Activated CD4-positive, alpha-beta T cell treated with anti-CD3 and anti-CD28 coated beads, Interleukin-2, amount 50 U/mL, for 1 hour (primary cell): ENCODE data around the gene NDUFAF7.
A peak's percentile ranks its signal among the peaks of the same experiment; 100 is the strongest.
"Not testable (repeated sequence)": the region's sequence is repeated elsewhere in the genome, so short reads cannot be mapped to it uniquely, and the experiment has no call there.

Experiments
- DNase-seq: peaks from one replicate; pipeline ENCODE4 v3.0.0-alpha.2; 2020

The NDUFAF7 gene, protein sequence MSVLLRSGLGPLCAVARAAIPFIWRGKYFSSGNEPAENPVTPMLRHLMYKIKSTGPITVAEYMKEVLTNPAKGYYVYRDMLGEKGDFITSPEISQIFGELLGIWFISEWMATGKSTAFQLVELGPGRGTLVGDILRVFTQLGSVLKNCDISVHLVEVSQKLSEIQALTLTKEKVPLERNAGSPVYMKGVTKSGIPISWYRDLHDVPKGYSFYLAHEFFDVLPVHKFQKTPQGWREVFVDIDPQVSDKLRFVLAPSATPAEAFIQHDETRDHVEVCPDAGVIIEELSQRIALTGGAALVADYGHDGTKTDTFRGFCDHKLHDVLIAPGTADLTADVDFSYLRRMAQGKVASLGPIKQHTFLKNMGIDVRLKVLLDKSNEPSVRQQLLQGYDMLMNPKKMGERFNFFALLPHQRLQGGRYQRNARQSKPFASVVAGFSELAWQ

DNA sequence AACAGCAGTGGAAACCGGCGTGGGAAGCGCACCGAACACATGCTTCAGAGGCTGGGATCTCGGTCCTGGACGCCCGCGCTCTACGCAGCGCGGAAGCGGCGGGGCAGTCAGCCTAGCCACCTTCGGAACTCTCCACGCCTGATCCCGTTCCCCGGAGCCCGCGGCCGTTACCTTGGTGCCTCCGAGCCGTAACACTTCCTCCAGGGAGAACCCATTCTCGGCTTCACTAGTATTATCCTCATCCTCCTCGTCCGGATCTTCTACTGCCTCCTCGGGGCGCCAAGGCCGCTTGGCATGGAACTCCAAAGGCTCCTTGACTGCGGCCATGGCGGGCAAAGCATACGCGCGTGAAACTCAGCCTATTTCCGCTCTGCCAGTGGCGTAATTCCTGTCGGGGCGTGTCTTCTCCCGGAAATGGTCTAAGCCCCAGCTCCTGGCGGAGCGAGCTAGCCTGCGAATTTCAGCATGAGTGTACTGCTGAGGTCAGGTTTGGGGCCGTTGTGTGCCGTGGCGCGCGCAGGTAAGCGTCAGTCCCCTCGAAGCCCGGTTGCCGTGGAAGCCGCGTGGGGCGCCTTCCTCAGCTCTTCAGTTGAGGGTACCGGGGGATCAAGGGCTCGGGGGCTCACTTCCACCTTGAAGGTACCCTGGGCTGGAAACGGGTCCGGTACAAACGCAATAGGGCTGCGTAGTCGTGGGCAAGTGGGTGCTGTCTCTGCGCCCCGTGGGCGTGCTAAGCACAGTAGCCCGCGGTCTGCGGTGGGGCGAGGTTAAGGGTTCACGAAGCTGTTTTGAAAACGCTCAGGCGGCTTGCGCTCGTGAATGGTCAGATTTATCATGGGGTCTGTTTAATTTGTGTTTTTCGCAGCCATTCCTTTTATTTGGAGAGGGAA, at the start of gene NDUFAF7, which contains the start of gene CEBPZ:
TSS of gene NDUFAF7 (plus strand) at position 418 of the 890 bp plus-strand sequence. CDS start at position 466, 48 bp downstream.
TSS of gene CEBPZ (minus strand) at position 356 of the 890 bp plus-strand sequence. CDS start at position 327, 29 bp downstream.
- peak; percentile 83 for DNase-seq

- DNase-seq: no peak
Observed at GRCh38 chr2:37181726-37182684, 49.5 kb upstream of the NDUFAF7 start.

DNA sequence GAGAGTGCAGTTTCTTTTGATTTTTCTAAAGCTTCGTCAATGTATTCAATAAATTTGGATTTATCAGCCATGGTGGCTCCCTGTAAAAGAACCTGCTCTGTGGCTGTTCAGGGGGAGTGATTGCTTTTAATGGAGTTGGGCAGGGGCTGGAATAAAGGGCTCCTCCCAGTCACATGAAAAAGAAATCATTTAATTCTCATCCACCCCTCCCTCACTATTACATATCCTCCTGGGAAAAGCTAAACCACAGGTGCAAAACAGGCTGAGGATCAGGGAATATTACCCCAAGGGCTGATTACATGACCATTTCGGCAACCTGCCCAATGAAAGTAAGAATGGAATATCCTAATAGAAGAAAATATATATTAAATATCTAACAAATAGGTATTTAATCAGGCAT, 42.9 kb upstream of the NDUFAF7 start, which contains the start of gene SULT6B1:
TSS of gene SULT6B1 (minus strand) at position 101 of the 400 bp plus-strand sequence. CDS start at position 71, 30 bp downstream.
- no peak for DNase-seq

- no peak for DNase-seq
Observed at GRCh38 chr2:37189452-37190153, 41.9 kb upstream of the NDUFAF7 start.

DNA sequence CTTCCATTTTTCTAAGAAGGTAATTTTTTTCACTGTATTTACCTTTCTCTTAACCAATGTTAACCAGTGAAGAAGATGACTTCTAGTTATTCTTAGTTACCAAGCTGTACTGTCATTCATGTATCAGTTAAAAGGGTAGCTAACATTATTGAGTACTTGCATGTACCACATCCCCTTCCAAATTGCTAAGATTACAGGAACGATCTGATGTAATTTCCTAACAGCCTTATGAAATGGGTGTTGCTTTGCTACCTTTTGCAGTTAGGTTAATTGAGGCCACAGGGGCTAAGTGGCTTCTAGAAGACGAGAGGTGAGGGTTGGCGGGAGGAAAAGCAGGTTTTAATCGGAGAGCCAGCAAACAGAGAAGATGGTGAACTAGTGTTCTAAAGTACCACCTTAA, 41.2 kb upstream of the NDUFAF7 start:
- no peak for DNase-seq

- DNase-seq: no peak
Observed at GRCh38 chr2:37191253-37191652, 40.2 kb upstream of the NDUFAF7 start.

GRCh38 chr2:37191747-37192146, 39.7 kb upstream of the NDUFAF7 start:
- no peak for DNase-seq

DNA sequence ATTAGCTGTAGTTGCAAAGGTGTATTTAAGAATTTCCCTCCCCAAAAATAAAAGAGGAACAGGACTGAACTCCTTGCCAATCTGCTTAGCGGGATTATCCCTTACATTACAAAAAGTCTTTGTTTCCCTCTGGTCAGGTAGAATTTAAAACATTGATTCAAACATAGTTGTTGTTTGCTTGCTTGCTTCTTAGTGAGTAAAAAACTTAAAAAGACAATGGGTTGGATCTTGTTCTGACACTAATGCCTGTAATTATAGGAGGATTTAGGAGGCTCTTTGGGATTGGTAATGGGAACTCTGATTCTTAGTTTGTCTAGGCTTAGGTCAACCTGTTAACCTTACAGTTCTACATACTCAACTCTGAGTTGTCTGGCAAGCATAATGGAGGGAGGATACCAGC, 38.9 kb upstream of the NDUFAF7 start:
- no peak for DNase-seq

- not testable (repeated sequence) for DNase-seq
Observed at GRCh38 chr2:37195862-37196319, 35.6 kb upstream of the NDUFAF7 start.

DNA sequence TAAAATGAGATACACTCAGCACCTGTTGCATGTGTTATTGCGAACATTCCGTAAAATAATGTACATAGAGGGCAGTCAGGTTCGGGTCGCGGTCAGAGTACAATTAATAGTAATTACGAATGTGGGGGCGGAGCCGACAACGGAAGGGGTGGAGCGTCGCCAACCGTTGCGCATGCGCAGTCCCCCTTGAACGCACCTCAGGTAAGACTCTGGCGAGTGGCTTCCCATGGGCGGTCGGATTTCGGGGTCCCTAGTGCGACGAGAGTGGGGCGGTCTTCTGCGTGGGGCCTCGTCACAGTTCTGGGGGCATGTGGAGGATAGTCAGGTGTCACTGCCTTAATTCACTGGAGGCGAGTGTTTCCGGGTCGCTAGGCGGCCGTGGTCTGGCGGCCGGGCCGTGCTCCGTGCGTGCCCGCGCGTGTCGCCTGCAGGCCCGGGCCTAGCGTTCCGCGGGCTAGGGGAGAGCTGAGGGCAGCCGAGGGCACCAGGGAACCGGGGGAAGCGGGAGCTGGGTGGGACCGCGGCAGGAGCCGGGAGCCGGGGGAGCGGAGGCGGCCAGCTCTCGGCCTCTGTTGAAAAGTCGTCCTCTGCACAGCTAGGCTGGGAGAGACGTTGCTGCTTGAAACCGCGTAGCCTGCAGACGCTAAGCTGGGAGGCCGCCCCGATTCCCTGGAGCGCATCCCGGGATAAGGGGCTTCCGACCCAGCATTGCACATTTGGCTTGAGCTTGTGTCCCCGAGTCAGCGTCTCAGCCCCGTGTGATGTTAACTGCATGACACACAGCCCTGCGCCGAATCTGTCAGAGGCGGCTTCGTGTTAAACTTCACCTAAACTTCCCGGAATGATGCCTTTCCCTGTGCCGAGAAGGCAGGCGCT, 34.9 kb upstream of the NDUFAF7 start, which contains the start of gene CEBPZOS:
TSS of gene CEBPZOS (plus strand) at position 177 of the 876 bp plus-strand sequence. CDS start 3,209 bp downstream, outside the sequence.
- DNase-seq: peak; percentile 89

GRCh38 chr2:37198681-37199065, 32.8 kb upstream of the NDUFAF7 start:
- no peak for DNase-seq

- no peak for DNase-seq
Observed at GRCh38 chr2:37201208-37201607, 30.2 kb upstream of the NDUFAF7 start.

DNA sequence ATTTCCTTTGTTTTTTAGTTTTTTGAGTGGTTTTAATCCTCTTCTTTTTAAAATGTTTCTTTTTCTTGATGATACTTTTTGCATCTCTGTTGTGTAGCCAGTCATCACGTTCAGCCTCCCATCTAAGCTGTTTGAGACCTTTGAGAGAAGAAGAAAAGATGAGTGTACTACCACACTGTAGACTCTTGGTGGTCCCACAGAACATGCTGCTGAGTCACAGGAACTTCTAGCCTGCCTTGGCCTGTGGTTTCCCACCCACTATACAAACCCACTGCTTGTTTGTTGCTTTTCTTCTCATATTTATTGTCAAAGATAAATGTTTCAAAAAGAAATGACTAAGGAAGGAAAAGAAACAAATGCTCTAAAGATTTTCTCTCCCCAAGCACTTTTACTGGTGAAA, 29.7 kb upstream of the NDUFAF7 start:
- no peak for DNase-seq

- DNase-seq: no peak
Observed at GRCh38 chr2:37203708-37204107, 27.8 kb upstream of the NDUFAF7 start.

GRCh38 chr2:37205071-37205661, 26.3 kb upstream of the NDUFAF7 start:
- DNase-seq: not testable (repeated sequence)

DNA sequence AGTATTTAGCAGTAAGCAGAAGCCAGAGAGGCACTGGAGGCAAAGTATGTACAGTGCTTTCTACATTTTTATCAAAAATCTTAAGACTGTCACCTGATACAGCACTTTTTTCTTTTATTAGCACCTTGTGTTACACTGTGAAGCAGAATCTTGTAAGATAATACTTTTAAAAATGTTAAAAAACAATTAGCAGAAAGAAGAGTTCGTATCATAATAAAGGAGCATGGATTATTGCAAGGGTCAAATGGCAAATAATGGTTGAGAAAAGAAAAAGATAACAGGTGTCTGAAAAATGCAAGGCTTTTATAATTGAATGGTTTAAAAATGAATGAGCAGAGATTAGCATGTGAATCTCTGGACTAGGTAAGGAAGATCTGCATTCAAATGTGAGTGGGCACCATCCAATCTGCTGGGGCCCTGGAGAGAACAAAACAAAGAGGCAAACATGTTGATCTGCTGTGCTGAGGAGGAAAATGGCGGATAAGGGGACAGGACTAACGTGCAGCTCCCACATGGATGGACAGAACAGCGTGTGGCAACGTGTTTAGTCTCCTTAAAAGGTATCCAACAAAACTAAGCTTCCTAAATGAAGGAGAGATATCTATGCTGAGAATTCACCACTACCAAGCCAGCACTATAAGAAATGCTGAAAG, 25.6 kb upstream of the NDUFAF7 start:
- DNase-seq: no peak

GRCh38 chr2:37206760-37207159, 24.7 kb upstream of the NDUFAF7 start:
- DNase-seq: not testable (repeated sequence)

DNA sequence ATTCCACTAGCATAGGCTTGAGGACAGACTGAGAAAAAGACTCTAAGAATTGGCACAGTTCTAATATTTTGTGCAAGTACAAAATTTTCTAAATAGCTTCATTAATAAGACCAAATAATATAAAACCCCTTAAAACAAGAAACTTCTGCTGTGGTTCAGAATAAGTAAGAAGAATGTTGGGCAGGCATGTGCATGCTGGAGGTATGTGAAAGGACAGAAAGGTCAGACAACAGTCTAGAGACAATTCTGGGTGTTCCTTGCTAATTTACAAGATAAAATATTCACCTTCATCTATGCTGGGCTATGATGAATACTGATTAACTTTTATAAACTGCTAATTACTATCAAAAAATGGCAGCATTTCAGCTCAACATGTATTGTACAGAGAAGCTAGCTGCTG, 20.2 kb upstream of the NDUFAF7 start:
- no peak for DNase-seq

DNA sequence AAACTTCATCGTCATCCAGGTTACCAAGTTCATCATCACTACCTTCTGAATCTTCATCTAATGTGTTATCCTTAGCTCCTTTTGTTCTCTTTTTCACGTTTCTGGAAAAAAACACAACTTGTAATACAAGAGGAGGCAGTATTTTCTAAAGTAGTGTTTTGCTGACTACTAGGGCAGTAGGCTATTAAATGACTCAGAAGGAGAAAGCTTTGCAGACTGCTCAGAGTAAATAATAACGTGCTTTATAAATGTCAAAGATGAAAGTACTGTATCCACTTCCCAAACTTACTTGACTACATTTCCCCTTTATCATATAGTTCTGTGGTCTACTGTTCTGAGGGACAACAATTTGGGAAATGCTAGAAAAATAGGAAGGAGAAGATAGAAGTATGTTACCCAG, 19.5 kb upstream of the NDUFAF7 start:
- DNase-seq: no peak
